ENCODE results near the gene RNPS1.

GRCh38 chr16:2214719-2214968 lies 53.3 kb downstream of the RNPS1 start, which contains the start of gene PGP:
- no peak for TF ChIP-seq EZH2 (IDR thresholded peaks at IDR 0.05; ENCODE audit: borderline replicate concordance, insufficient read depth, low read depth, low read length, poor library complexity, severe bottlenecking)
- no peak for TF ChIP-seq CTCF (IDR thresholded peaks at IDR 0.05)

Data from B cell (primary cell).